GM18498 (cell line): ENCODE measurements around the gene LRCOL1.

Source experiments
- ATAC-seq: cut with Tn5 transposase; IDR thresholded peaks from one replicate; pipeline ENCODE4 v1.9.1; 2021; ENCODE audit warnings: mild to moderate bottlenecking, moderate library complexity; ENCODE audit not compliant: unreplicated experiment

Gene LRCOL1

GRCh38 chr12:132585177-132585576 is 25.2 kb downstream of the LRCOL1 start:
- ATAC-seq, result no peak

DNA sequence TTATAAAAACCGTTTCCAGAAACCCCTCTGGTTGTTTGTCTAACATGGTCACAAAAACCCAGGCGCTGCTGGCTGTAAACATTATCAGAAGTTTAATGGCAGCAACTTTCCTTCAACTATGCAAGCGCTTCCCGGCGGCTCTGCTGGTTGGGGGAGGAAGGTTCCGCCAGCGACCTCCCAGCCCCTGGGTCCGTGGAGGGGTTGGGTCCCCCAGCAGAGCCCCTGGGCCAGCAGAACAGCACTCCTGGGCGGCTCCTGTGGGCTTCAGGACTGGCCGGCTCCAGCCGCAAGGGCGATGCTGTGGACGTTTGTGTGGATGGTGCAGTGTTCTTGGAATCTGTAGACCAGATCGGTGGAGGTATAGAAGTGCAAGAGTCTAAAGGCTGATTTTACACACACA is 26.0 kb downstream of the LRCOL1 start:
- ATAC-seq, result no peak

DNA sequence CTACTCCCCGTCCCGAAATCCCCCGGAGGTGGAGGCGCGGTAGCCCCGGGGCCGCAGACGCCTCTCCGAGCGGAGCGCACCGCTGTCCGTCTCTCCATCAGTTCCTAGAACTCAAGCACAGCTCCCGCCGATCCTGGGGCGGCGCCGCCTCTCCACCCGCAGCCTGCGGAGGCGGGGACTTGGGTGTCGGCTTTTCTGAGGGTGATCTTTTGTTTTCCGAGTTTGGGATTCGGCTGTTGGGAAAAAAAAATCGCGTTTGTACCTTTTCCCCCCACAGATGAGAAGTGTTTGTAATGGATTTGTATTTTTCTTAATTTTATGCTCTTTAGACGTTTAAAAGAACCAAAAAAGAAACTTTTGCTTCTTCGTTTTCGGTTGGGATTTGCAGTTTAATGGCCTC is 26.6 kb downstream of the LRCOL1 start:
- no peak for ATAC-seq

GRCh38 chr12:132583411-132583710 is 27.0 kb downstream of the LRCOL1 start:
- no peak for ATAC-seq

GRCh38 chr12:132582582-132583410 is 27.6 kb downstream of the LRCOL1 start:
- no peak for ATAC-seq

DNA sequence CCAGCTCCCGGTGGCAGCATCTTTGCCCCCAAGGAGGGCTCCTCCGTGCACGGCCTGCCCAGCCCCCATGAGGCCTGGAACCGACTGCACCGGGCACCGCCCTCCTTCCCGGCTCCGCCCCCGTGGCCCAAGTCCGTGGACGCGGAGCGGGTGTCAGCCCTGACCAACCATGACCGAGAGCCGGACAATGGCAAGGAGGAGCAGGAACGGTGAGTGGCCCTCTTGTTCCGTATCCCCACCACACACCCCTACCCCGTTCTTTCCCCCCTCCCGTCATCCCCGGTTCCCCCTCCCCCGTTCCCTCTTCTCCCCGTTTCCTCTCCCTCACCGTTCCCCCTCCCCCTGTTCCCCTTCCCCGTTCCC is 28.3 kb downstream of the LRCOL1 start:
- no peak for ATAC-seq

DNA sequence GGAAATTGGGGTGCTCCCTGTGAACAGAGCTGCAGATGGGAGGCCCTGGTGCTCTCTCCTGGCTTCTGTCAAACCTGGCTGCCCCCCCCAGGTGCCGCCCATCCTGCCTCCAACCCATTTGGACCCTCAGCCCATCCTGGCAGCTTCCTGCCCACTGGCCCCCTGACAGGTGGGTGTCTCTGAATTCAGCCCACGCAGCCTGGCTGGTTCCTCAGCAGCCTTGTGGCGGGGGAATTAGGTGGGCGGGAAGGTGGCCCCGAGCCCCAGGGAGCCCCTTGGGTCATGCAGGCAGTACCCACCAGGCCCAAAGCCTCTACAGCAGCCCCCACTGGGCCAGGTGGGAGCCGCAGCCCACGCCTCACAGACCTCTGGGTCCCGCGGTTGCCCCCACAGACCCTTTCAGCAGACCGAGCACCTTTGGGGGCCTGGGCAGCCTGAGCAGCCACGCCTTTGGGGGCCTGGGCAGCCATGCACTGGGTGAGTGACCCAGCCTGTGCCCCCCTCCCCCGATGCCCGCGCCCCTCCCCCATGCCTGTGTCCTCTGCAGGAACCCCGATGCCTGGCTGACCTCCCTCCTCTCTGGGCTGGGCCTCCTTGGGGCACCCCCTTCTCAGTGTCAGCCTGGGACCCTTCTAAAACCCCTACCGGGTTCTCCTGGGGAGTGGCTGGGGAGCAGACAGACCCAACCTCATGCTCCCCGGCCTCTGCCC is 28.9 kb downstream of the LRCOL1 start:
- no peak for ATAC-seq

DNA sequence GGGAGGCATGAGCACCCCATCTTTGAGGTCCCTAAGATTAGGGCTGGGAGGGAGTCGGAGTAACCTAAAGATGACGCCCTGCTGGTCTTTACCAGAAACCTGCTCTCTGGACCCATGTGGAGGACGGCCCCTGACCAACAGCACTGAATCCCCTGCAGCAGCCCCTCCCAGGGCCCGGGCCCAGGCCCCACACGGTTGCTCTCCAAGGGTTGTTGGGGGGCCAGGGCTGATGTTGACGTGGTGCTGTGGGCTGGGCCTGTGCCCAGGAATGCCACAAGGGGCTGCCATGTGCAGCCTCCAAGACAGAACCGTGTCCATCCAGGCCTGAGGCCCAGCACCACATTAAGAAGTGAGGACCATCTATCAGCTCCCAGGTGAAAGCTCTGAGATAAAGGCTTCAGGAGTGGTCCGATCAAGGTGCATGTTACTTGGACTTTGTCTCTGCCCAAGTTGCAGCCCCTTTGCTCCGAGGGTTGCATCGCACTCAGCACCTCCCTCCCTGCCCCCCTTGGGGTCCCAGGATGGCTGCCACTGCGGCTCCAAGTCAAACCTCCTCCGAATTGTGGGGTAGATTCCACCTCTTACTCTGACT is 29.6 kb downstream of the LRCOL1 start:
- ATAC-seq, result no peak

GRCh38 chr12:132579744-132580143 is 30.6 kb downstream of the LRCOL1 start:
- ATAC-seq, result no peak

GRCh38 chr12:132578826-132579225 is 31.6 kb downstream of the LRCOL1 start:
- ATAC-seq, result no peak

DNA sequence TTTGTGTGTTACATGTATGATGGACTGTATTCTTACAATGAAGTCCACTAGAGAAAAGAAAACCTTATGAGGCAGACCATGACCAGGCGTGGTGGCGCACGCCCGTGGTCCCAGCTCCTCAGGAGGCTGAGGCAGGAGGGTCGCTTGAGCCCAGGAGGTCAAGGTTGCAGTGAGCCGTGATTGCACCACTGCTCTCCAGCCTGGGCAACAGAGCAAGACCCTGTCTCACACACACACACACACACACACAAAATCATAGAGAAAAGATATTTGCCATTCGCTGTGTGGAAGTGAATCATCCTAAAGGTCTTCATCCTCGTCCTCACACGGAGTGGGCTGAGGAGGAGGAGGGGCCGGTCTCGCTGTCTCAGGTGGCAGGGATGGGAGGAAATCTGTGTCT is 32.3 kb downstream of the LRCOL1 start:
- no peak for ATAC-seq

- ATAC-seq, result no peak
Observed at GRCh38 chr12:132577191-132577920, 33.0 kb downstream of the LRCOL1 start.

DNA sequence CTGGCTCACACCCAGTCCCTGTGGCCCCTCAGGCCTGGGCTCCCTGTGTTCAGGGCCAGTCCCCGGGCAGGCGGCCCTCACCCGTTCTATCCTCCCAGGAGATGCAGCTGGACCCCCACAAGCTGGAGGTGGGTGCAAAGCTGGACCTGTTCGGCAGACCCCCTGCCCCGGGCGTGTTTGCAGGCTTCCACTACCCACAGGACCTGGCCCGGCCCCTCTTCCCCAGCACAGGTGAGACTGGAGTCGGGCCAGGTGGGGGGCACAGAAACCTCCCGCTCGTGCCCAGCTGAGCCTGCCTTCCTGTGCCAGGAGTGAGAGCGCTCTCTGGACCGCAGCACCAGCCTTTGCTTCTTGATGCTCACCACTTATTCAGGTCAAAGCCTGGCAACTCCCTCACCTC is 33.7 kb downstream of the LRCOL1 start:
- ATAC-seq, result no peak

- ATAC-seq, result no peak
Observed at GRCh38 chr12:132575661-132576060, 34.7 kb downstream of the LRCOL1 start.

DNA sequence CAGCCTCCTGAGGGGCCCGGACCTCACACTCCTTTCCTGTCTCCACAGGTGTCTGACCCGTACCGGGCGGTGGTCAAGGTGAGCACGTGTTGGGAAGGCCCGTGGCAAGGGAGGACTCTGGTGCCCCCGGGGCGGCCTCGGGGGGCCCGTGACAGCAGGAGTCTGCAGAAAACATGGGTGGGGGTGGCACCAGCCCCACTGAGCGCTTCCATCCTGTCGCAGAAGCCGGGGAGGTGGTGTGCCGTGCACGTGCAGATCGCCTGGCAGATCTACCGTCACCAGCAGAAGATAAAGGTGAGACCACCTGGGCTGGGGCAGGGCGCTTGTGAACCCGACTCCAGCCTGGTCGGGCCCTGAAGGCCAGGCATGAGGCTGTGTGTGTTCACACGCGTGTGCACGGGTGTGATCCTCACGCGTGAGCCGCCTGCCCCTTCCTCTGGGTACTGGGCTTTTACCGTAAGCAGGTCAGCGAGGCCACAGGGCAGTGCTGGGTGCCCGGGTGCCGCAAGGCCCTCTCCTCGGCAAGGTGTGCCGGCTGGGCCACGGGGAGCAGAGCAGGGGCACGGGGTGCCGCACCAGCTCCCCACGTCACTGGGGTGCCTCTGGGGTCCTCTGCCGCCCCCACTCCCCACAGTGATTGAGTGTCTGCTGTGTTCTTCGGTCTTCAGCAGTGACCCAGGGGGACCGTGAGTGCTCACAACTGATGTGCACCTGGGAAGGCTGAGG is 35.9 kb downstream of the LRCOL1 start:
- ATAC-seq, result no peak

DNA sequence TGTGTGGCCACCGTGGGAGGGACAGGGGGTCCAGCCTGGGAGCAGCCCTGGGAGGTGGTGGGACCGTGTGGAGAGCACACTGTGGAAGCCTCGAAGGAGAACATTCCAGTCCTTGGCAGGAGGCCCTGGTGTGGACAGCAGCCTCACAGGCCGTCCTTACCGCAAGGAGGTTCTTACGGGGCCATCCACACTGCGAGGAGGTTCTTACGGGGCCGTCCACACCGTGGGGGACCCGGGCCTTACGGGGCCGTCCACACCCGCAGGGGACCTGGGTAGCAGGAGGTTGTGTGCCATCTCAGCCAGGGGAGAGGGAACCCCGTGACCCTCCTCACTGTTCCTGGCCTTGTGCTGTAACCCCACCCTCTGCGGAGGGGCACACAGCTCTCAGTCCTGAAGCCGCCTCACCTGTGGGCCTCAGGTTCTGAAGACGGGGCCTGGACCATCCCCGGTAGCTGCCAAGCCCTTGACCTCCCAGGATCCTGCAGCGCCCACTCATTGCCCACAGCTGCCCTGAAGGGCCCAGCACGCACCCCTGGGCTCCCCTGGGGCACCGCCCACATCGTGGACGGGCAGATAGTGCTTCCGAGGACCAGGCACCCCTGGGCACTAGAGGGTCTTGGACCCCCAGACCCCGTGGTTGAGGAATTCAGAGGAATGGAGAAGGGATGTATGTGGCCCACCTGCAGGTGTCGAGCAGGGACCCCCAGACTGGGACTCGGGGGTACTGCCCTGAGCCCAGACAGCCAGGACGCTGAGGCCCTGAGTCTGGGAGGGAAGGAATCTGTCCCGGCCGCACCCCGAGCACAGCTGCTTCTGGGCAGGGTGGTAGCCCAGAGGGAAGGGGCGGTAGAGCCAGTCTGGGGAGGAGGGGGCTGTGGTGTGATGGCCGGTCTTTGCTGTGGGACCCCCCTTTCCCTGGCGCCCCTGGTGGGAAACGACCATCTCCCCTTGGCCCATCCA is 37.3 kb downstream of the LRCOL1 start:
- ATAC-seq, result no peak

GRCh38 chr12:132572106-132572505 is 38.3 kb downstream of the LRCOL1 start:
- ATAC-seq, result no peak

DNA sequence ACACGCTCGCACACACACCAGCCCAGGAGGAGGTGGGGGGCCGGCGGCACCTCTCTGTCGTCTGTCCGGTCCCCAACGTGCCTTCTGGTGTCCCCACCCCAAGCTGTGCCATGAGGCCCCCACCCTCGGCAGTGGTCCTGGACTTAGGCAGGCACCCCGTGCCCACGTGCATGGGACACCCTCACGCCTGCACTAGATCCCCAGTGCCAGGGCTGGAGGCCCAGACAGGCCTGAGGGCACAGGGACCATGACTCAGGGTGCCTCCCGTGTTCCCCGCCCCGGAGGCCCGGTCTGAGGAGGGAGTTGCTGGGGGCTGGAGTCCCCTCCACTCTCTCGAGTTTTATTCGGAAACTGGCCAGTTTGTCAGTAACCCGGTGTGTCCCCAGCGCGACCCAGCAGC is 38.8 kb downstream of the LRCOL1 start:
- ATAC-seq, result no peak

GRCh38 chr12:132571051-132571450 is 39.3 kb downstream of the LRCOL1 start:
- no peak for ATAC-seq

GRCh38 chr12:132570635-132571034 is 39.7 kb downstream of the LRCOL1 start:
- no peak for ATAC-seq
